ACC112 (cell line): ENCODE results near the gene CRABP2.

Experiments used
- H2AFZ ChIP-seq: fragments of 200-600 bp; sonication (generic); one replicate; pipeline ENCODE4 v1.6.0; 2017; ENCODE audit warnings: antibody characterized with exemption, low read length; ENCODE audit not compliant: unreplicated experiment
- H3K27ac ChIP-seq: fragments of 200-600 bp; sonication (generic); 2 replicates; pipeline ENCODE4 v1.5.1; 2014; ENCODE audit warnings: low read depth, mild to moderate bottlenecking, antibody characterized with exemption, low read length, moderate library complexity
- H3K27me3 ChIP-seq: fragments of 200-600 bp; sonication (generic); 2 replicates; pipeline ENCODE4 v1.6.1; 2014; ENCODE audit warnings: mild to moderate bottlenecking, antibody characterized with exemption, low read length, moderate library complexity, mixed read lengths; ENCODE audit not compliant: insufficient read depth
- H3K36me3 ChIP-seq: fragments of 200-600 bp; sonication (generic); 2 replicates; pipeline ENCODE4 v1.6.1; 2016; ENCODE audit warnings: mild to moderate bottlenecking, antibody characterized with exemption, low read length, moderate library complexity, mixed read lengths; ENCODE audit not compliant: insufficient read depth
- H3K4me1 ChIP-seq: fragments of 200-600 bp; sonication (generic); one replicate; pipeline ENCODE4 v1.6.1; 2016; ENCODE audit warnings: low read length, mixed read lengths; ENCODE audit not compliant: insufficient read depth, unreplicated experiment, control insufficient read depth
- H3K4me3 ChIP-seq: fragments of 200-600 bp; sonication (generic); 2 replicates; pipeline ENCODE4 v1.5.1; 2014; ENCODE audit warnings: mild to moderate bottlenecking, low read depth, low read length
- H3K79me2 ChIP-seq: fragments of 200-600 bp; sonication (generic); one replicate; pipeline ENCODE4 v1.6.0; 2016; ENCODE audit warnings: low read length; ENCODE audit not compliant: control insufficient read depth, unreplicated experiment, insufficient read depth

Gene CRABP2

DNA sequence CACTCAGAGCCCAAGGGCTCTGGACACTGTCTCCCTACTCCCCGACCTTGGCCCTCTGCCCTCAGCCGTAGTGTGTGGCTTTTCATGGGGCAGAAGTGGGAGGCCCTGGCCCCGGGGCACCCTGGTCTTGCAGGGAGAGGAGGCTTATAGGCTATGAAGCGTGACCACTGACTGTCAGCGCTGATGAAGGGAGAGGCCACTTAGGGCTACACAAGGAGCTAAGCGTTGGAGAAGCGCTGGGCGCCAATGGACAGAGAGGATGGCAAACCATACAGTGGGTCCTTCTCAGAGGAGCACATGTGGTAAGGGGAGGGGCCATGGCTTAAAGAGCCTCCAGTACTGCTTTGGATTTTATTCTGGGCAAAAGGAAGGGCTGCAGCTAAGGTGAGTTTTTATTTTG is 7.9 kb downstream of the CRABP2 start:
- H3K27ac ChIP-seq: no peak overlapping the region
- H3K36me3 ChIP-seq: no peaks in the 10 kb centered on the region
- no peaks in the 10 kb centered on the region for H3K27me3 ChIP-seq

DNA sequence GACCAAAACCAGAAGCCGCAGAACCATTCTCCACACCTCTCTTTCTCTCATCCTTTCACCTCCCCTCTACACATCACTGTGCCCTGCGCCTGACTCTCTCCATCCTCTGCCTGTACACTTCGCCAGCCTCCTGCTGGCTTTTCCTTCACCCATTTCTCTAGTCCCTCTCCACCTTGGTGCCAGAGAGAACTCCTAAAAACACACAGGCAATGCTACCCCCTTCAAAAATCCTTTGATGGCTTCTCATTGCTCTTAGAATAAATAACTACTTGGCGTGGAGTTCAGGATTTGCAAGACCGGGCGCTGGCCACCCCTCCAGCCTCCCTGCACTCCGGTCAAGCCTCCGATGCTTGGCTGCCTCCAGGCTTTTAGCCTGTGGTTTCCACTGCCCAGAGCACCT is 8.6 kb downstream of the CRABP2 start:
- Histone ChIP-seq H3K4me1 (peaks cover 4% of the 10 kb centered on the region), H3K27ac (no peak overlapping the region), H3K79me2 (no peaks in the 10 kb centered on the region), H3K36me3 (no peaks in the 10 kb centered on the region), H3K4me3 (no peak overlapping the region), H3K27me3 (no peaks in the 10 kb centered on the region), H2AFZ (no peak overlapping the region)

More for the DNA sequence above, 7.9 kb downstream of the CRABP2 start:
- Histone ChIP-seq H3K79me2 (no peaks in the 10 kb centered on the region), H3K4me3 (no peak overlapping the region), H3K4me1 (no peaks in the 10 kb centered on the region), H2AFZ (no peak overlapping the region)

DNA sequence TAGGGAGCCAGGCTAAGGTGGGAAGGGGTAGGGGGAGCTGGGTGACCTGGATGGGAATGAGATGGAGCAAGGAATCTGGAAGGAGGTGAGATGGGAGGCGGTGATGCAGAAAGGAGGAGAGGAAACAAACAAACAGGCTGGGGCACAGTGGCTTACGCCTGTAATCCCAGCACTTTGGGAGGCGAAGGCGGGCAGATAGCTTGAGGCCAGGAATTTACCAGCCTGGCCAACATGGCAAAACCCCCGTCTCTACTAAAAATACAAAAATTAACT is 10.8 kb downstream of the CRABP2 start:
- peaks cover 14% of the 10 kb centered on the region for H3K4me1 ChIP-seq
- no peak overlapping the region for H3K4me3 ChIP-seq
- H3K36me3 ChIP-seq: no peaks in the 10 kb centered on the region
- no peak overlapping the region for H3K27ac ChIP-seq
- no peaks in the 10 kb centered on the region for H3K27me3 ChIP-seq
- no peak overlapping the region for H2AFZ ChIP-seq
- no peaks in the 10 kb centered on the region for H3K79me2 ChIP-seq

DNA sequence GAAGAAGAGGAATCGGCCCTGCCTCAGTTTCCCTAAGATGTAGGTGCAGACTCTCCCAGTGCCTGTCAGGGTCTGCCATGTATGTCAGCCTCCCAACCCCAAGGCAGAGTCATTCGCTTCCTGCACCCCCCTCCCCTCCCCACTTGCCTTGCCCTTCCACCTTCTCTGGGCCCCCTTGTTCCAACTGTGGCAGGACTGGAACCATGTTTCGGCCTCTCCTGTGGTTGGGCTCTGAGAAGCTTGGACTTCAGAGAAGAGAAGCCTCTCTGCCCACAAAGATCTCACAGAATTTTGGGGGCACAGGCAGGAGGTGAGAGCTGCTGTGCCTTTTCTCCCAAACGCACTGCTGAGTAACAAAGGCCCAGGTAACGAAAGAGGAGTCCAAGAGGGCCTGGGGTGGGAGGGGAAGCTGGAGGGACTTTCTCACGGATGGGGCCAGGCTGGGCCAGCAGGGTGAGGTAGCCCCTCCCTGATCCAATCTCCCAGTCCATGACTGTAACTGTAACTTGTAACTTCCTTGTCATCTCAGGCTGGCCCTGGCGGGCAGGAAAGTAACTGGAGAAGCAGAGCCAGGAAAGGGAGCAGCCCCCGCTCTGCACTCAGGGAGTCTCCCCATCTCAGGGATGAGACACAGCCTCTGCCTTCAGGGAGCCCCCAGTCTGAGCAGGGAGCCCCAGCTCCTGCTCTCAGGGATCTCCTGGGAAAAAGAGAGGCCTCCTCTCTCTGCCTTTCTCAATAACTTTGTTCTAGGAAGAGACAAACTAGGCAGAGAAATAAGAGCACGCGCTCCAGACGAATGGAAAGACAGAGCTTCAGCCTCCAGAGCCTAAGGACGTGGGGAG is 11.3 kb downstream of the CRABP2 start:
- Histone ChIP-seq H2AFZ (no peak overlapping the region), H3K4me3 (no peak overlapping the region)

DNA sequence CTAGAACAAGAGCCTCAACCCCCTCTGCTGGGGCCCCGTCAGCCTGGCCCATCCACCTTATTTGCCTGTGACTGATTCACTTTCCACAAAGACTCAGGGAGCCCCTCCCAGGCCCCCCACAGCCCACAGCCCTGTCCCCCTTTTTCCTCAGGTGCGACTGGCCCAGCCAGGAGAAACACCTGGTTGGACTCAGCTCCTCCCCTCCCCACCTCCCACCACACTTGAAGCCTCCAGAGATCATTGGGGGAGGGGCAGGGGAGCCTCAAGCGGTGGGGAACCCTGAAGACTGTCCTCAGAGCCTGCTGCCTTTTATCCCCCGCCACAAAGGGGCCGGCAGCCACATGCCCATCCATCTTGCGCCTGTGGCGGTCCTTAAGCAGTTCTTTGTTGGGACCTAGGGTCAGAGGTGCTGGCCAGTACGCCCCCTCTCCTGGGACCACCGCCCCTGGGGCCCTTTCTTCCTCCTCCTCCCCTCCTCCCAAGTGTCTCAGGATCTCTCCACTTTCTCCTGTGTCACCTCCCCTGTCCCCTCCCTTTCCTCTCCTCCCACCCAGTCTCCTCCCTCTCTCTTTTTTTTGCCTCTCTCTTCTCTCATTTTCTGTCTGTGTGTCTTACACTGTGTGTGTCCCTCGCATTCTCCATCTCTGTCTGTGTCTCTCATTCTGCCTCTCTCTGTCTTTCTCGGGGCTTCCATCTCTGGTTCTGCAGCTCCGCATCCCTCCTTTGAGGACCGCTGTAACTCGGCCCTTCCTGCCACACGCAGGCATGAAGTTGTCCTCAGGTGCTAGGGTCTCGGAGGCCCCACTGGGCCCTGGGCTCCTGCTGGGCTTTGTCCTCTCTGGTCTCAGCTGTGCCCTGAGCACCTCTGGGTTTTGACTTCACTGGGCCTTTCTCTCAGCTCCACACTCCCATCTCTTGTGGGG is 12.2 kb downstream of the CRABP2 start:
- no peaks in the 10 kb centered on the region for H3K27me3 ChIP-seq
- no peak overlapping the region for H2AFZ ChIP-seq
- no peak overlapping the region for H3K4me3 ChIP-seq
- H3K79me2 ChIP-seq: no peaks in the 10 kb centered on the region
- H3K4me1 ChIP-seq: peaks cover 17% of the 10 kb centered on the region
- H3K27ac ChIP-seq: no peak overlapping the region
- no peaks in the 10 kb centered on the region for H3K36me3 ChIP-seq

More for the DNA sequence above, 11.3 kb downstream of the CRABP2 start:
- peaks cover 17% of the 10 kb centered on the region for H3K4me1 ChIP-seq
- H3K36me3 ChIP-seq: no peaks in the 10 kb centered on the region
- no peaks in the 10 kb centered on the region for H3K27me3 ChIP-seq
- no peak overlapping the region for H3K27ac ChIP-seq
- H3K79me2 ChIP-seq: no peaks in the 10 kb centered on the region

GRCh38 chr1:156692441-156692924 is 12.9 kb downstream of the CRABP2 start:
- Histone ChIP-seq H3K27ac (no peak overlapping the region), H3K4me1 (peaks cover 17% of the 10 kb centered on the region), H3K79me2 (no peaks in the 10 kb centered on the region), H3K36me3 (no peaks in the 10 kb centered on the region), H2AFZ (no peak overlapping the region), H3K4me3 (no peak overlapping the region), H3K27me3 (no peaks in the 10 kb centered on the region)

DNA sequence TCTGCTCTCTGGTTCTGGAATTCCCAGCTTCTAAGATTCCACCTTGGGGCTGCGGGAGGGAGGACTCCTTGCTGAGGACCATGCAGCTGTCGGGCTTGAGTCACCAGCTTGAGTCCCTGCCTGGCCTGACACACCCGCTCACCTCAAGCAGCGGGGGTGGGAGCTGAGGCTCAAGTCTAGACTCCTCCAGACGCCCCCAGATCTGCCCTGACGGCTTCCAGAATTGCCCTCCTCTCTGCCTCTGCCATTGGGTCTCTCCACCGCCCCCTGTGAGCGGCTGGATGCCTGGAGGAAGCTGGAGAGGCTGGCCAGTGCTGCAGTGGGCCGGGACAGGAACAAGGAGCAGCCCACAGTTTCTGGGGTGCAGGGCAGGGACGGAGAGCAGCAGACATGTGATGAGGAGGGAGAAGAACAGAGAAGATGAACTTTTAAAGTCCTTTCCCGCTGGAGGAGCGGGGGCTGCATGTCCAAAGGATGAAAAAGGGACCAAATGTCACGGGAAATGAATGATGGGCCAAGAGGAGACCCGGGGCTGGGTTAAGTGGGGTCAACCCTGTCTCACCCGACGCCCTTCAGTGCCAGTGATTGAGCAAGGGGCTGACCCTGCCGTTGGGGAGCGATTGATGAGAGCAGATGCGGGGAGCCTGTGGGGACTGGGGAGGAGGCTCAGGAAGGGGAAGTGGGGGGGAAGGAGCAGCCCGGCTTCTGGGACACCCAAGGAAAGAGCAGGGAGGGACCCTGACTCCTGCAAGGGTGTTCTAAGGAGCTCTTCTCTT is 13.5 kb downstream of the CRABP2 start:
- Histone ChIP-seq H2AFZ (no peak overlapping the region), H3K27me3 (no peaks in the 10 kb centered on the region), H3K79me2 (no peaks in the 10 kb centered on the region), H3K4me1 (peaks cover 17% of the 10 kb centered on the region), H3K27ac (no peak overlapping the region), H3K4me3 (no peak overlapping the region), H3K36me3 (no peaks in the 10 kb centered on the region)

DNA sequence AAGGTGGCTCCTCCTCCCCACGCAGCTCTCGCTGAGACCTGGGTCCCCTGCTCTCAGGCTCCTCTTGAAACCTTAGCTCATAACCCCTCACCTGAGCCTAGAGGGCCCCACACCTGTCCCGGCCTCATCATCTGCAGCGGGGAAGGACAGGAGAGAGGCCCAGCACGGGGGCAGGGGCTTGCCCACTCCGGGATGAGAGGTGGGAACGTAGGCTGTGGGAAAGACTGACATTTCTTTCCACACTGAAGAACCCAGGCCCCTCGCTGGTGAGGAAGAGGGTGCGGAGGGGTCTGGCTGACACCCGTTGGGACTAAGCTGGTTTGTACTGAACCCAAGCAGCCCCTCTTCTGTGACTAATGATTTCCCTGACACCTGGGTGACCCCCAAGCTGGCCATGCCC is 14.2 kb downstream of the CRABP2 start:
- Histone ChIP-seq H3K36me3 (no peaks in the 10 kb centered on the region), H3K4me1 (peaks cover 17% of the 10 kb centered on the region), H3K27me3 (no peaks in the 10 kb centered on the region), H3K4me3 (no peak overlapping the region), H3K79me2 (no peaks in the 10 kb centered on the region), H3K27ac (no peak overlapping the region), H2AFZ (no peak overlapping the region)

DNA sequence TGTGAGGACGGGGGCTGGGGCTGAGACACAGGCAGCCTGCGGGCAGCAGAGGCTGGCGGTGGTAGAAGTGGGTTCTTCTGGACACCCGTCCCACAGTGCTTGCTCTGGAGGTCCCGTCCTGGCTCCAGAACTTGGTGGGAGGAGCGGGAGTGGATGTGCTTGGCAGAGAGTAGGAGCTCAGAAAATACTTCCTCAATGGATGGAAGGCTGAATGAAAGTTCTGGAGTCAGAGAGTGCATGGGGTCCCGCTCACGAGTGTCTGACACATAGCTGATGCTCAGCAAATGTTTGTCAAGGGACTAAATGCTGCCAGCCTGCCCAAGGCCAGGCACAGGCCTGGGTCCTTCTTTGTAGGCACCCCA is 14.7 kb downstream of the CRABP2 start:
- H3K79me2 ChIP-seq: no peaks in the 10 kb centered on the region
- no peaks in the 10 kb centered on the region for H3K36me3 ChIP-seq
- H3K4me1 ChIP-seq: peaks cover 17% of the 10 kb centered on the region
- H3K27ac ChIP-seq: no peak overlapping the region
- no peaks in the 10 kb centered on the region for H3K27me3 ChIP-seq
- H3K4me3 ChIP-seq: no peak overlapping the region
- no peak overlapping the region for H2AFZ ChIP-seq

GRCh38 chr1:156689953-156690674 is 15.3 kb downstream of the CRABP2 start:
- peaks cover 17% of the 10 kb centered on the region for H3K4me1 ChIP-seq
- no peaks in the 10 kb centered on the region for H3K79me2 ChIP-seq
- peak overlapping the region; percentile 8 for H2AFZ ChIP-seq
- no peak overlapping the region for H3K27ac ChIP-seq
- H3K4me3 ChIP-seq: peak overlapping the region; percentile 24; the same call in 1 of the 2 replicates
- no peaks in the 10 kb centered on the region for H3K27me3 ChIP-seq
- H3K36me3 ChIP-seq: no peaks in the 10 kb centered on the region
